CD4-positive, alpha-beta T cell treated with Interferon gamma for 1 hour (primary cell): ENCODE data around the gene SP100.
"Not testable (repeated sequence)": the region's sequence is repeated elsewhere in the genome, so short reads cannot be mapped to it uniquely, and the experiment has no call there.

Experiments used
- DNase-seq: peaks from one replicate; pipeline ENCODE4 v3.0.0-alpha.2; 2020

SP100 gene

GRCh38 chr2:230471074-230471473 lies 55.1 kb downstream of the SP100 start:
- DNase-seq = no peak

GRCh38 chr2:230472621-230473018 lies 56.6 kb downstream of the SP100 start:
- no peak for DNase-seq

GRCh38 chr2:230473378-230473777 lies 57.4 kb downstream of the SP100 start:
- no peak for DNase-seq

GRCh38 chr2:230475143-230475542 lies 59.1 kb downstream of the SP100 start:
- DNase-seq = no peak

GRCh38 chr2:230485801-230486341 lies 69.9 kb downstream of the SP100 start:
- DNase-seq = no peak

GRCh38 chr2:230491219-230491618 lies 75.2 kb downstream of the SP100 start:
- DNase-seq = not testable (repeated sequence)

- no peak for DNase-seq
These were observed 76.1 kb downstream of the SP100 start for GRCh38 chr2:230492107-230492506.

- no peak for DNase-seq
These were observed 79.0 kb downstream of the SP100 start for GRCh38 chr2:230494980-230495379.

- no peak for DNase-seq
These were observed 80.9 kb downstream of the SP100 start for GRCh38 chr2:230496891-230497290.

- DNase-seq = no peak
These were observed 82.6 kb downstream of the SP100 start for GRCh38 chr2:230498506-230499107.

GRCh38 chr2:230502593-230502992 lies 86.6 kb downstream of the SP100 start:
- no peak for DNase-seq

GRCh38 chr2:230503798-230504197 lies 87.8 kb downstream of the SP100 start:
- DNase-seq = no peak

- DNase-seq = no peak
These were observed 89.2 kb downstream of the SP100 start for GRCh38 chr2:230505162-230505561.

GRCh38 chr2:230512955-230513748 lies 97.2 kb downstream of the SP100 start:
- no peak for DNase-seq

- DNase-seq = no peak
These were observed 104.3 kb downstream of the SP100 start for GRCh38 chr2:230520061-230520874.

- DNase-seq = no peak
These were observed 104.8 kb downstream of the SP100 start for GRCh38 chr2:230520875-230521155.

GRCh38 chr2:230521386-230521785 lies 105.4 kb downstream of the SP100 start:
- DNase-seq = no peak

- peak; percentile 26 for DNase-seq
These were observed 109.7 kb downstream of the SP100 start for GRCh38 chr2:230525682-230526081.

- no peak for DNase-seq
These were observed 121.6 kb downstream of the SP100 start for GRCh38 chr2:230537531-230537976.

- no peak for DNase-seq
These were observed 124.3 kb downstream of the SP100 start for GRCh38 chr2:230540332-230540731.

GRCh38 chr2:230541934-230542380 lies 126.0 kb downstream of the SP100 start:
- no peak for DNase-seq

GRCh38 chr2:230542751-230543150 lies 126.8 kb downstream of the SP100 start:
- DNase-seq = no peak

- no peak for DNase-seq
These were observed 136.2 kb downstream of the SP100 start for GRCh38 chr2:230552181-230552580.

GRCh38 chr2:230557065-230557464 lies 141.1 kb downstream of the SP100 start:
- no peak for DNase-seq
